Adrenal gland (tissue), 12 donors: ENCODE measurements around the gene RNF112. TPM values are rescaled to one million over a fixed set of nuclear protein-coding genes. Genes with fewer than 3 reads are reported as not detected.

Experiments
- DNase-seq, 7 donors: peaks; one replicate each; pipeline ENCODE4 v3.0.0-alpha.2; 2019 to 2020
- H3K27ac ChIP-seq, 5 donors: fragments of 200-600 bp; sonication (generic) in 4 of 5; 1 replicate in 3 of 5; 2 replicates in 2 of 5; pipeline versions ENCODE4 v1.5.1 to v1.8.0; 2016 to 2020; ENCODE audit warnings: mild to moderate bottlenecking in 1 of 5
- H3K27me3 ChIP-seq: fragments of 200-600 bp; 2 replicates; pipeline ENCODE4 v1.8.0; 2021
- H3K36me3 ChIP-seq, 2 donors: fragments of 200-600 bp; replicated peaks in 1 of 2; 1 replicate in 1 of 2; 2 replicates in 1 of 2; pipeline versions ENCODE4 v1.5.1 to v1.8.0; 2018 to 2022
- H3K4me1 ChIP-seq, 2 donors: fragments of 200-600 bp; replicated peaks in 1 of 2; 1 replicate in 1 of 2; 2 replicates in 1 of 2; pipeline versions ENCODE4 v1.5.1 to v1.8.0; 2018 to 2021
- H3K4me3 ChIP-seq, 4 donors: fragments of 200-600 bp; sonication (generic) in 3 of 4; one replicate each; pipeline ENCODE4 v1.5.1; 2016 to 2018
- H3K9me3 ChIP-seq, 3 donors: fragments of 200-600 bp; sonication (generic) in 1 of 3; replicated peaks in 1 of 3; 1 replicate in 2 of 3; 2 replicates in 1 of 3; pipeline versions ENCODE4 v1.5.1 to v1.8.0; 2016 to 2021
- CTCF ChIP-seq, 6 experiments: fragments of 450-650 bp in 4 of 6; fragments of 200-600 bp in 2 of 6; sonication (generic) in 1 of 6; IDR thresholded peaks; 1 replicate in 5 of 6; 2 replicates in 1 of 6; pipeline versions ENCODE4 v1.5.1 to v1.8.0; 2016 to 2021; ENCODE audit warnings: antibody characterized with exemption in 6 of 6, mild to moderate bottlenecking in 2 of 6, moderate library complexity in 1 of 6
- POLR2A ChIP-seq, 2 donors: fragments of 450-650 bp; IDR thresholded peaks; one replicate each; pipeline ENCODE4 v1.6.1; 2017; ENCODE audit warnings: antibody characterized with exemption in 2 of 2, mild to moderate bottlenecking in 2 of 2, moderate library complexity in 1 of 2
- WGBS, 4 donors: extraction: QIAGEN DNeasy Blood & Tissue Kit in 2 of 4; methylation state at CpG; one replicate each; pipeline versions ENCODE4 v1.1.5 to v1.1.7; 2013 to 2017; 5-methylcytosine and 5-hydroxymethylcytosine counted together
- intact Hi-C, 2 donors: fragments of 100-400 bp; cut with DNase I; formaldehyde crosslinking; loops; one replicate each; pipeline versions ENCODE4 v1.14.1 to v1.15.0; 2022 to 2023
- polyA plus RNA-seq, 3 donors: library from polyadenylated mRNA; stranded (reverse); fragments of 200-250 nt in 2 of 3; fragments of 350-450 nt in 1 of 3; fragmentation: Illumina TruSeq in 1 of 3; extraction: RNeasy Lipid Tissue Mini Kit (QIAGEN cat#74804) in 1 of 3; gene quantifications; one replicate each; pipeline ENCODE4 v1.2.3, GENCODE V29; 2013 to 2014
- total RNA-seq, 9 donors: library from RNA; depleted of rRNA in 4 of 9; stranded (reverse); fragments of >200 nt in 4 of 9; fragments of 120-200 nt in 1 of 9; fragmentation: NEBNext Ultra II Directional in 1 of 9; extraction: Animal tissue kit (Norgen Biotek cat#: 25700) in 1 of 9; gene quantifications; one replicate each; pipeline versions ENCODE4 v1.1.0 to v1.2.4, GENCODE V29; 2013 to 2023
- donor health status: healthy with polysubstance abuse.
- donor health status: Bipolar disorder and iron deficiency.
- donor health status: DM: yes; HTN: yes; CAD: no.
- donor health status: DM: no; HTN: no; CAD: no.
- donor health status: DM: no; HTN: no; CAD: no.
- donor health status: DM: yes; HTN: yes; CAD: no.

The RNF112 gene
- total and polyA plus RNA-seq, 12 donors, result 0.88 to 35.6 (median 2.3) TPM; not detected in 1

DNA sequence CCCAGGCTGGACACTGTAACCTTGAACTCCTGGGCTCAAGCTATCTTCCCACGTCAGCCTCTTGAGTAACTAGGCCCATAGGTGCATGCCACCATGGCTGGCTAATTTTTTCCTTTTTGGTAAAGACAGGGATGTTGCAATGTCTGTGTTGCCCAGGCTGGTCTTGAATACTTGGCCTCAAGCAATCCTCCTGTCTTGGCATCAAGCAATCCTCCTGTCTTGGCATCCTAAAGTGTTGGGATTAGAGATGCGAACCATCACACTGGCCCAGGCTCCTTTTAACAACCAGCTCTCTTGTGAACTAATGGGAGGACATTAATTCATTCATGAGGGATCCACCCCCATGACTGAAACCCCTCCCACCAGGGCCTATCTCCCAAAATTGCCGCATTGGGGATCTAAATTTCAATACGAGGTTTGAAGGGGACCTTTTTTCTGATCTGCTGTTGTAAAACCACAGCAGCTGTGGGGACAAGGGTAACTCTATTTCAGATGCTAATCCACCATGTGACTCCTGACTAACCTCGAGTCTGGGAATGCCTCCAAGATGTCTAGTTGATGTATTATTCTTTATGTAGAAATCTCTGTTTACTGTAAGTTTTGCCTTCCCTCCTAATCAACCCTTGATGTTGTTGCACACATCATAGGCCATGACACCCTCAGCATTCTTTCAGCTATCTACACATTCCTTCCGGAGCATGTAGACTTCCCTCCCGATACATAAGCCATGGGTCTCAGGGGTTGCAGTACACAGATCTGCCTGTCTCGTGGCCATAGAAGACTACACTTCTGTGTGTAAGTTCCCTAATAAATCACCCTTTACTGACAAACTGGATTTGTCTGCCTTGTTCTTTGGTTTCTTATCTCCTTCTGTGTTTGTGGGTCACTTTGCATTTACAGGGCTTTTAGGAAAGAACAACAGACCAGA lies 37.6 kb downstream of the RNF112 start:
- H3K9me3 ChIP-seq, result peaks cover 0 to 11% (median 0%) of the 10 kb centered on the region in 3 donors
- H3K4me3 ChIP-seq, result peak overlapping the region in 1 of 4 donors; percentile 2
- H3K27me3 ChIP-seq, result no peaks in the 10 kb centered on the region
- no peaks in the 10 kb centered on the region for H3K36me3 ChIP-seq
- peak; percentile 65 to 88 (median 82) for DNase-seq
- H3K4me1 ChIP-seq, result peaks cover 30 to 36% of the 10 kb centered on the region in 2 donors
- H3K27ac ChIP-seq, result peak overlapping the region; percentile 50 to 94 (median 89)
- TF ChIP-seq POLR2A (IDR thresholded peaks at IDR 0.05), result peak; percentile 65 to 67
- peak in 3 of 6 experiments; percentile 26 to 45 (median 37) for TF ChIP-seq CTCF (IDR thresholded peaks at IDR 0.05)
- intact Hi-C loops, result loop anchor here in 1 of 2 donors (5.0 kb wide), 1 partner anchor 86 kb away; the partner anchor contains the start of gene B9D1
- WGBS, 4 donors, result 15 to 20% (median 15%) methylated on average over 8 of the region's 8 CpGs

GRCh38 chr17:19449656-19450055 lies 38.6 kb downstream of the RNF112 start:
- Histone ChIP-seq H3K36me3 (no peaks in the 10 kb centered on the region), H3K4me1 (peaks cover 30 to 36% of the 10 kb centered on the region in 2 donors), H3K4me3 (no peak overlapping the region), H3K27ac (peak overlapping the region; percentile 50 to 94 (median 89)), H3K27me3 (no peaks in the 10 kb centered on the region), H3K9me3 (peaks cover 0 to 11% (median 0%) of the 10 kb centered on the region in 3 donors)
- intact Hi-C loops, result loop anchor here in 1 of 2 donors (5.0 kb wide), 1 partner anchor 87 kb away; the partner anchor contains the start of gene B9D1
- TF ChIP-seq POLR2A (IDR thresholded peaks at IDR 0.05) (no peak), CTCF (IDR thresholded peaks at IDR 0.05) (no peak)
- WGBS, 4 donors, result 89 to 98% (median 91%) methylated on average over 4 of the region's 4 CpGs
- peak in 1 of 7 donors; percentile 46 for DNase-seq

DNA sequence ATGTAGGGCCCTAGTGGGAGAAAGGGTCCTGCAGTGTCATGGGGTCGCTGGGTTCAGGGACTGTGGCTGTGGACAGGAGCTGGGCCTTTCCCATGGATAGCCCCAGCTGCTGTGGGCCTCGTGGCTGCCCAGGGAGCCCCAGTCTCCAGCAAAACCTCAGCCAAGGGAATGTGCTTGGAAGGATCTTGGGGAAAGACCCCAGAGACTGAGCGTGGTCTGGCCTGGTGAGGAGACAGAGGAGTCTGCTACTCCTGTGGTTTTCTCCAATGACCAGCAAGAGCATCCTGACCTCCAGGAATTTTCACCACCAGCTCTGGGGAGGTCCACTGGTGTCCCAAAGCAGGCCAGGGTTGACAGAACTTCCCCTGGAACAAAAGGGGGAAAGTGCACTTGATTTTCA lies 42.3 kb downstream of the RNF112 start:
- Histone ChIP-seq H3K27ac (no peak overlapping the region), H3K4me1 (peaks cover 12 to 16% of the 10 kb centered on the region in 2 donors), H3K9me3 (no peaks in the 10 kb centered on the region), H3K4me3 (no peak overlapping the region), H3K36me3 (no peaks in the 10 kb centered on the region), H3K27me3 (no peaks in the 10 kb centered on the region)
- WGBS, 4 donors, result 89 to 100% (median 90%) methylated on average over 1 to 3 of the region's 3 CpGs
- no peak for TF ChIP-seq POLR2A (IDR thresholded peaks at IDR 0.05)
- no peak for TF ChIP-seq CTCF (IDR thresholded peaks at IDR 0.05)
- intact Hi-C loops, result no loop called here
- peak in 2 of 7 donors; percentile 18 to 30 for DNase-seq

DNA sequence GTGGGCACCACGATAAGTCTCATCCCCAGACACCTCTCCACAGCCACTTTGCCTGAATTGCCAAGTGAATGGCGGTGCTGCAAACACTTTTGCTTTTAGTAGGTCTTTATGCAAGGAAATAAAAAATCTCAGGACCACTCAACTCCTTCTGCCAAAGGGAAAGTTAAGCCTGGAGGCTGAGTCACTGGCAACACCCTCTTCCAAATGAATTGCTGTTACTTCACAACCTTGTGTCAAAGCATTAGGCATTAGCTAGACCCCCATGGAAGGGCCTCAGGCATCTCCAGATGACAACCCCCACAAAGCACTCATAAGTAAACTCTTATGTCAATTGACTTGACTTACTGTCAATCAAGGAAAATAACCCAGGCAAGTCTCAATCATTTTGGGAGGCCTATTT lies 43.0 kb downstream of the RNF112 start:
- intact Hi-C loops, result no loop called here
- WGBS, 4 donors, result 91 to 100% (median 97%) methylated on average over 2 of the region's 2 CpGs
- Histone ChIP-seq H3K4me3 (no peak overlapping the region), H3K27me3 (no peaks in the 10 kb centered on the region), H3K4me1 (peaks cover 6 to 9% of the 10 kb centered on the region in 2 donors), H3K36me3 (no peaks in the 10 kb centered on the region), H3K9me3 (no peaks in the 10 kb centered on the region), H3K27ac (no peak overlapping the region)
- no peak for DNase-seq
- TF ChIP-seq CTCF (IDR thresholded peaks at IDR 0.05), result no peak
- TF ChIP-seq POLR2A (IDR thresholded peaks at IDR 0.05), result no peak
